ENCODE results near the gene CD300H.

The CD300H gene

GRCh38 chr17:74603037-74603635 lies 35.8 kb upstream of the CD300H start:
- Histone ChIP-seq H3K9me3 (ENCODE audit: control insufficient read depth in 2 of 2, low read length in 2 of 2) (no peaks in the 10 kb centered on the region), H3K9ac (ENCODE audit: low read depth in 1 of 2, low read length in 2 of 2) (no peak overlapping the region), H3K27me3 (ENCODE audit: control insufficient read depth in 2 of 2, insufficient read depth in 2 of 2, low read length in 2 of 2) (peaks cover 4 to 6% of the 10 kb centered on the region in 2 donors), H3K4me1 (ENCODE audit: control insufficient read depth in 2 of 2, insufficient read depth in 2 of 2, low read length in 2 of 2) (peaks cover 0 to 2% of the 10 kb centered on the region in 2 donors), H3K4me3 (ENCODE audit: low read length in 2 of 2) (no peak overlapping the region), H3K27ac (ENCODE audit: low read depth in 2 of 2, low read length in 2 of 2) (no peak overlapping the region), H3K36me3 (ENCODE audit: control insufficient read depth in 2 of 2, insufficient read depth in 2 of 2, low read length in 2 of 2) (no peaks in the 10 kb centered on the region)

DNA sequence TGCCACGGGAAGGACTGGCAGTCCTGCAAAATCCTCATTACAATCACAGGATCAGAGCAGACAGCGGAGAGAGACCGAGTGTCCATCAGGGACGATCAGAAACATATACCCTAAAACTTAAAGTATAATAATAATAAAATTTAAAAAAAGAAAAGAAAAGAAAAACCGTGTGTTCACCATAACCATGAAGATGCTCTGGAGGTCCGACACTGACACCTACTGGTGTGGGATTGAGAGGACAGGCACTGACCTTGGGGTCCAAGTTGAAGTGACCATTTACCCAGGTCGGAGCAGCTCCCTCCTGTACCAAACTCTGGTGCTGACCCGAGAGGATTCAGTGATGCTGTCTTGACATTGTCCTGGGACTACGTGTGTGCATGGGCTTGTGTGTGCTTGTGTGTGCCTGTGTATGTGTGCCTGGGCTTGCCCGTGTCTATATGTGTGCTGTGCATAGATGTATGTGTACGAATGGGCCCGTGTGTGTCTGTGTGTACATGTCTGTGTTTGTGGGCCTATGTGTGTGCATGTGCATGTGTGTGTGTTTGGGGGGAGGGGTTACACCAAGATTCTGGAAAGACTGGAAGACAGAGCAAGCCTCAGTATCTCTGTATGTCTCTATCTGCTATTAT lies 34.7 kb upstream of the CD300H start:
- H3K27ac ChIP-seq (ENCODE audit: low read depth in 2 of 2, low read length in 2 of 2): no peak overlapping the region
- no peaks in the 10 kb centered on the region for H3K9me3 ChIP-seq (ENCODE audit: control insufficient read depth in 2 of 2, low read length in 2 of 2)
- no peak overlapping the region for H3K9ac ChIP-seq (ENCODE audit: low read depth in 1 of 2, low read length in 2 of 2)
- no peak overlapping the region for H3K4me3 ChIP-seq (ENCODE audit: low read length in 2 of 2)
- H3K36me3 ChIP-seq (ENCODE audit: control insufficient read depth in 2 of 2, insufficient read depth in 2 of 2, low read length in 2 of 2): no peaks in the 10 kb centered on the region
- H3K27me3 ChIP-seq (ENCODE audit: control insufficient read depth in 2 of 2, insufficient read depth in 2 of 2, low read length in 2 of 2): peaks cover 0 to 3% of the 10 kb centered on the region in 2 donors
- peaks cover 0 to 2% of the 10 kb centered on the region in 2 donors for H3K4me1 ChIP-seq (ENCODE audit: control insufficient read depth in 2 of 2, insufficient read depth in 2 of 2, low read length in 2 of 2)

GRCh38 chr17:74599448-74599939 lies 32.2 kb upstream of the CD300H start:
- no peak overlapping the region for H3K9ac ChIP-seq (ENCODE audit: low read depth in 1 of 2, low read length in 2 of 2)
- H3K4me1 ChIP-seq (ENCODE audit: control insufficient read depth in 2 of 2, insufficient read depth in 2 of 2, low read length in 2 of 2): peaks cover 0 to 2% of the 10 kb centered on the region in 2 donors
- peaks cover 0 to 3% of the 10 kb centered on the region in 2 donors for H3K27me3 ChIP-seq (ENCODE audit: control insufficient read depth in 2 of 2, insufficient read depth in 2 of 2, low read length in 2 of 2)
- no peaks in the 10 kb centered on the region for H3K36me3 ChIP-seq (ENCODE audit: control insufficient read depth in 2 of 2, insufficient read depth in 2 of 2, low read length in 2 of 2)
- H3K4me3 ChIP-seq (ENCODE audit: low read length in 2 of 2): no peak overlapping the region
- no peak overlapping the region for H3K27ac ChIP-seq (ENCODE audit: low read depth in 2 of 2, low read length in 2 of 2)
- H3K9me3 ChIP-seq (ENCODE audit: control insufficient read depth in 2 of 2, low read length in 2 of 2): no peaks in the 10 kb centered on the region

DNA sequence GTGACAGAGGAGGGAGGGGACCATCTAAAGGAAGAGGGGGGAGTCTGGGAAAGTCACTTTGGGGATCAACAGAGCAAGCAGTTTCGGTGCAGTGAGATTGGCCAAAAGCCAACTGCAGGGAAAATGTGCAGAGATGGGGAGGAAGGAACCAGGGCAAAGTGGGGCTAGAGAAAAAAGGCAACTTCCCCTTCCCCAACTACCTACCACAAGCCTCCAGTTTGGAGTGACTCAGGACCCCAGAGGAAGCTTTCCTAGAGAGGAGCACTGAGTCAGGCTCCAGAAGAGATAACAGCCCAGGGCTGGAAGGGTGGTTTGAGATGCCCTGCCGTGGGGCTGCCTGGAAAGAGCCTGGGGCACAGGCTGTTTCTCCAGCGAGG lies 31.7 kb upstream of the CD300H start:
- H3K27ac ChIP-seq (ENCODE audit: low read depth in 2 of 2, low read length in 2 of 2): no peak overlapping the region
- H3K36me3 ChIP-seq (ENCODE audit: control insufficient read depth in 2 of 2, insufficient read depth in 2 of 2, low read length in 2 of 2): no peaks in the 10 kb centered on the region
- H3K27me3 ChIP-seq (ENCODE audit: control insufficient read depth in 2 of 2, insufficient read depth in 2 of 2, low read length in 2 of 2): peaks cover 0 to 3% of the 10 kb centered on the region in 2 donors

GRCh38 chr17:74598346-74599022 lies 31.2 kb upstream of the CD300H start:
- Histone ChIP-seq H3K9ac (ENCODE audit: low read depth in 1 of 2, low read length in 2 of 2) (no peak overlapping the region), H3K36me3 (ENCODE audit: control insufficient read depth in 2 of 2, insufficient read depth in 2 of 2, low read length in 2 of 2) (no peaks in the 10 kb centered on the region), H3K4me3 (ENCODE audit: low read length in 2 of 2) (no peak overlapping the region), H3K27me3 (ENCODE audit: control insufficient read depth in 2 of 2, insufficient read depth in 2 of 2, low read length in 2 of 2) (peaks cover 0 to 3% of the 10 kb centered on the region in 2 donors), H3K27ac (ENCODE audit: low read depth in 2 of 2, low read length in 2 of 2) (no peak overlapping the region), H3K4me1 (ENCODE audit: control insufficient read depth in 2 of 2, insufficient read depth in 2 of 2, low read length in 2 of 2) (peaks cover 0 to 2% of the 10 kb centered on the region in 2 donors), H3K9me3 (ENCODE audit: control insufficient read depth in 2 of 2, low read length in 2 of 2) (no peaks in the 10 kb centered on the region)

More for the DNA sequence above, 31.7 kb upstream of the CD300H start:
- Histone ChIP-seq H3K4me1 (ENCODE audit: control insufficient read depth in 2 of 2, insufficient read depth in 2 of 2, low read length in 2 of 2) (peaks cover 0 to 2% of the 10 kb centered on the region in 2 donors), H3K9ac (ENCODE audit: low read depth in 1 of 2, low read length in 2 of 2) (no peak overlapping the region), H3K9me3 (ENCODE audit: control insufficient read depth in 2 of 2, low read length in 2 of 2) (no peaks in the 10 kb centered on the region), H3K4me3 (ENCODE audit: low read length in 2 of 2) (no peak overlapping the region)

- Histone ChIP-seq H3K4me1 (ENCODE audit: control insufficient read depth in 2 of 2, insufficient read depth in 2 of 2, low read length in 2 of 2) (peaks cover 0 to 2% of the 10 kb centered on the region in 2 donors), H3K9me3 (ENCODE audit: control insufficient read depth in 2 of 2, low read length in 2 of 2) (no peaks in the 10 kb centered on the region), H3K4me3 (ENCODE audit: low read length in 2 of 2) (no peak overlapping the region), H3K27me3 (ENCODE audit: control insufficient read depth in 2 of 2, insufficient read depth in 2 of 2, low read length in 2 of 2) (peaks cover 0 to 3% of the 10 kb centered on the region in 2 donors), H3K9ac (ENCODE audit: low read depth in 1 of 2, low read length in 2 of 2) (no peak overlapping the region), H3K27ac (ENCODE audit: low read depth in 2 of 2, low read length in 2 of 2) (no peak overlapping the region), H3K36me3 (ENCODE audit: control insufficient read depth in 2 of 2, insufficient read depth in 2 of 2, low read length in 2 of 2) (no peaks in the 10 kb centered on the region)
Observed at GRCh38 chr17:74597069-74597790, 29.9 kb upstream of the CD300H start.

DNA sequence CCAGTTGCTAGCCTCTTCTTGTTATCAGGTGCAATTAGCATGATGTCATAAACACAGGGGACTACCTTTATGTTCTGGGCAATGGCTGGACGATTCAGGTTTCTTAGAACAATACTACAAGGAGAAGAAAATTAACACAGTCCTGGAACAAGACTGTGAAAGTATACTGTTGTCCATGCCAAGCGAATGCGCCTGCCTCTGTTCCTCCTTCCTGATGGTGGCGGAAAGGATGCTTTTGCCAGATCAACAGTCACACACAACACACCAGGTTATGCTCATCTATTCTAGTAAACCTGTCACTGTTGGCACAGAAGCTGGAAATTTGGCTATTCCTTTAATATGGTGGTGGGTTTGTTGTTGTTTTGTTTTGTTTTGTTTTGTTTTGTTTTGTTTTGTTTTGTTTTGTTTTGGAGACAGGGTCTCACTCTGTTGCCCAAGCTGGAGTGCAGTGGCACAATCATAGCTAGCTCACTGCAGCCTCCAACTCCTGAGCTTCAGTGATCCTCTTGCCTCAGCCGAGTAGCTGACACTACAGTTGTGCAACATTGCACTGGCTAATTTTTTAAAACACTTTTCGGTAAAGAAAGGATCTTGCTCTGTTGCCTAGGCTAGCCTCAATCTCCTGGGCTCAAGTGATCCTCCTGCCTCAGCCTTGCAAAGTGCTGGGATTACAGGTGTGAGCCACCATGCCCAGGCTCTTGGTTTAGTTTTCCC lies 27.9 kb upstream of the CD300H start:
- Histone ChIP-seq H3K4me3 (ENCODE audit: low read length in 2 of 2) (no peak overlapping the region), H3K4me1 (ENCODE audit: control insufficient read depth in 2 of 2, insufficient read depth in 2 of 2, low read length in 2 of 2) (peaks cover 0 to 2% of the 10 kb centered on the region in 2 donors), H3K27ac (ENCODE audit: low read depth in 2 of 2, low read length in 2 of 2) (no peak overlapping the region), H3K9me3 (ENCODE audit: control insufficient read depth in 2 of 2, low read length in 2 of 2) (no peaks in the 10 kb centered on the region), H3K36me3 (ENCODE audit: control insufficient read depth in 2 of 2, insufficient read depth in 2 of 2, low read length in 2 of 2) (no peaks in the 10 kb centered on the region), H3K9ac (ENCODE audit: low read depth in 1 of 2, low read length in 2 of 2) (no peak overlapping the region), H3K27me3 (ENCODE audit: control insufficient read depth in 2 of 2, insufficient read depth in 2 of 2, low read length in 2 of 2) (peaks cover 0 to 3% of the 10 kb centered on the region in 2 donors)

- no peaks in the 10 kb centered on the region for H3K9me3 ChIP-seq (ENCODE audit: control insufficient read depth in 2 of 2, low read length in 2 of 2)
- no peaks in the 10 kb centered on the region for H3K36me3 ChIP-seq (ENCODE audit: control insufficient read depth in 2 of 2, insufficient read depth in 2 of 2, low read length in 2 of 2)
- H3K27ac ChIP-seq (ENCODE audit: low read depth in 2 of 2, low read length in 2 of 2): no peak within 1 kb of the TSS
- H3K9ac ChIP-seq (ENCODE audit: low read depth in 1 of 2, low read length in 2 of 2): no peak within 1 kb of the TSS
- no peaks in the 10 kb centered on the region for H3K27me3 ChIP-seq (ENCODE audit: control insufficient read depth in 2 of 2, insufficient read depth in 2 of 2, low read length in 2 of 2)
- H3K4me3 ChIP-seq (ENCODE audit: low read length in 2 of 2): no peak within 1 kb of the TSS
- no peaks in the 10 kb centered on the region for H3K4me1 ChIP-seq (ENCODE audit: control insufficient read depth in 2 of 2, insufficient read depth in 2 of 2, low read length in 2 of 2)
Observed at GRCh38 chr17:74592087-74592990, 25.0 kb upstream of the CD300H start, which contains the start of gene CD300LD. CD300LD (minus strand) TSS chr17:74592283; CDS start chr17:74592202, 81 bp downstream.

GRCh38 chr17:74591503-74591902 lies 24.2 kb upstream of the CD300H start:
- no peak overlapping the region for H3K9ac ChIP-seq (ENCODE audit: low read depth in 1 of 2, low read length in 2 of 2)
- no peaks in the 10 kb centered on the region for H3K27me3 ChIP-seq (ENCODE audit: control insufficient read depth in 2 of 2, insufficient read depth in 2 of 2, low read length in 2 of 2)
- no peaks in the 10 kb centered on the region for H3K4me1 ChIP-seq (ENCODE audit: control insufficient read depth in 2 of 2, insufficient read depth in 2 of 2, low read length in 2 of 2)
- H3K27ac ChIP-seq (ENCODE audit: low read depth in 2 of 2, low read length in 2 of 2): no peak overlapping the region
- no peaks in the 10 kb centered on the region for H3K36me3 ChIP-seq (ENCODE audit: control insufficient read depth in 2 of 2, insufficient read depth in 2 of 2, low read length in 2 of 2)
- H3K4me3 ChIP-seq (ENCODE audit: low read length in 2 of 2): no peak overlapping the region
- no peaks in the 10 kb centered on the region for H3K9me3 ChIP-seq (ENCODE audit: control insufficient read depth in 2 of 2, low read length in 2 of 2)

Data from mucosa of rectum (tissue), 2 donors.